ENCODE data around the gene IFT43.
A peak's percentile ranks its signal among the peaks of the same experiment; 100 is the strongest.

The IFT43 gene

DNA sequence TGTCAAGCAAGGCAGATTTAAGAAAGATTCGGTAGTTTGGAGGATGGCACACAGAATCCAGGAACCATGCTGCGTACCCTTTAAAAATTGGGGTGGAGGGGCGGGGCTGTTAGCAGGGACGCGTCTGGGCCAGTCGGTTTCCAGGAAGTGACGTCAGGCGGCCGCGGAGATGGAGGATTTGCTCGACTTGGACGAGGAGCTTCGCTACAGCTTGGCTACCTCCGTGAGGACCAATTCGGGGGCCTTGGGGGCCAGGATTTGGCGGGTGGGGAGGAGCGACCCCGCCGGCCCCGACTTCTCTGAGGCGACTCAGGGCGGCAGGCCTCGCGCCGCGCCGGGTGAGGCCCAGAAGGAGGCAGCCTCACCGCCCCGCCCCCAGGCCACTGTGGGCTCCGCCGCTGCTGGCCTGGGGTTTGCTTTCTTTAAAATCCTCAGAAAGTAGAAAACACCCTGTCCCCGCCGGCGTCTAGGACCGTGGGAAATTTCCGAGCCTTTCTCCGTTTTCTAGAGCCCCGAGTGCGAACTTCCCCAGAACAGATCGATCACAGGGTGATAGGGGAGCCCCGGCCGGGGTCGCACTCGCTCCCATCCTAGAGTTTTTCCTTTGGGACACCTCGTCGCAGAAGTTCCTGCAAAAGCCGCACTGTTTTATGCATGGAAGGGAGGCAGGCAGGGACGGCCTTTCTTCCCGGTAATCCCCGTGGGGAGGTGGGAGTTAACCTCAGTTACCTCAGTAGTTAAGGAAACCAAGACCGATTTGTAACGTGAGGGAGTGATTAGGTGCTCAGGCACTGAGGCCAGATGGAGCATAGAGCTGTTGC is at the start of gene IFT43:
IFT43 (plus strand) TSS at position 146 of the 821 bp plus-strand sequence; CDS start at position 170, 24 bp downstream.
- DNase-seq, result peak; percentile 55

GRCh38 chr14:75939200-75939599 is 46.4 kb upstream of the IFT43 start:
- no peak for DNase-seq

DNA sequence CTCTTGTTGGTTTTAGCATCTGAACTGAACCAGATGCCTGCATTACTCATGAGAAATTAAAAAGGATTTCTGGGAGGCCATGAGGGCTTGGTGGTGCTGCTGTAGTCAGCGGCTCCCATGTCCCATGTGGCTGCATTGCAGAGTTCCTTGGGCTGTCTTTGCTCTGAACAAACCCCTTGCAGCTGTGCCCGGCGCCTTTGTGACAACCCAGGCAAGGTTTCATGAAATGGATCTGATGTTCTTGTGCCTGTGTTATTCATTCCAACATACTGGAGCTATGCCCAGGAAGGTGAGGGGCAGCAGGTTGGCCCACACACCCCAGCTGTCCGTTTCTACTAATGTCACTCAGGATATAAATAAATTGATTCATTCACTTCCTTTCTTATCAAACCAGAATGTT is 44.5 kb upstream of the IFT43 start:
- DNase-seq, result no peak

DNA sequence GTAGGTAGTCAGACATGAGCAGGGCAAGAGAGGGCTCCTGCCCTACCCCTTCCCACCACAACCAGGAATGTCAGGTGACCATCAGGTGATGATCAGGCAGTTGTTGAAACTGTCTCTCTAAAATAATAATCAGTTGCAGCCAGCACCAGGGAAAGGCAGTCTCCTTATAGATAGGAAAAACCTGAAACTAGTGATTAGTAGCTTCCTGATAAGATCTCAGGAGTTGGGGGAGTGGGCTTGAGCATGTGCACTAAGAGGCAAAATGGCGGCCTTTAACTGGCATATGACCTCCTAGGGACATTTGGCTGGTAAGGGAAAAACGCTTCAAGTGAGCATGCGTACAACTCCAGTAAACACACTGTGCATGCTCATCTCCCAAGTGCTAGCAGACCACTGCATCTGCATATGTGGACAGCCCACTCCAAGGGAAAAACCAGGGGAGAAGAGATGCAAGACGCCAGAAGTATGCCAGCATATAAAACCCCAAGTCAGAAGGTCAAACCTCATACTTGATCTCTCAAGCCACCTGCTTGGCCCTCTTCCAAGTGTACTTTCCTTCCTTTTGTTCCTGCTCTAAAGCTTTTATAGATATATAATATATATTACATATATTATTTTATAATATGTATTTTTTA is 40.8 kb upstream of the IFT43 start:
- DNase-seq, result no peak

- DNase-seq, result peak; percentile 3
These were observed 38.8 kb upstream of the IFT43 start for GRCh38 chr14:75946785-75947184.

DNA sequence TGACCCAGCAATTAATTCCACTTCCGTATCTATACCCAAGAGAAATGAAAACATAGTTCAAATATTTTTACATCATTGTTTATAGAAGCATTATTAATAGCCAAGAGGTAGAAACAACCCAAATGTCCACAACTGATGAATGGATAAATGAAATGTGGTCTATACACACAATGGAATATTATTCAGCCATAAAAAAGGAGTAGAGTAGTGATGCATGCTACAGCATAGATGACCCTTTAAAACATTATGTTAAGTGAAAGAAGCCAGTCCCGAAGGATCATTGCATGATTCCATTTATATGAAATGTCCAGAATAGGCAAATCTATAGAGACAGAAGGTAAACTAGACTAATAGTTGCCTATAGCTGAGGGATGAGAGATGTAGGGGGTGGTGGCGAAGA is 33.1 kb upstream of the IFT43 start:
- DNase-seq, result no peak

DNA sequence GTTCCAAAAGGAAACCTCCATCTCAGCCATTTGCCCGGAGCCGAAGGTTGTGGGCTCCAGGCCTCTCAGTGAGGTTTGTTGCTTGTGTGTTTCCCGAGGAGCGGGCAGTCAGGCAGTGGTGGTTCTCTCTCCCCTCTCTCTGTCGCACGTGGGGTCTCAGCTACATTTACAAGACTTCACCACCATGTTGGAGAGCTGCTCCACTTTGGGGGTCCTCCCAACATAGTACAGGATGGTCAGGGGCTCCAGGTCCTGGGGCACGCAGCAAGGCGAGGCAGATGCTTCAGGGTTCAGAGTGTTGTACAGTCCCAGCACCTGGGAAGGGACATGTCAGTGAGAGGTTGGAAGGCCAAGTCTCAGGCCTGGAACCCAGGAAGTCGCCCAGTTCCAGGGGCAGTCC is 26.5 kb upstream of the IFT43 start:
- DNase-seq, result no peak

DNA sequence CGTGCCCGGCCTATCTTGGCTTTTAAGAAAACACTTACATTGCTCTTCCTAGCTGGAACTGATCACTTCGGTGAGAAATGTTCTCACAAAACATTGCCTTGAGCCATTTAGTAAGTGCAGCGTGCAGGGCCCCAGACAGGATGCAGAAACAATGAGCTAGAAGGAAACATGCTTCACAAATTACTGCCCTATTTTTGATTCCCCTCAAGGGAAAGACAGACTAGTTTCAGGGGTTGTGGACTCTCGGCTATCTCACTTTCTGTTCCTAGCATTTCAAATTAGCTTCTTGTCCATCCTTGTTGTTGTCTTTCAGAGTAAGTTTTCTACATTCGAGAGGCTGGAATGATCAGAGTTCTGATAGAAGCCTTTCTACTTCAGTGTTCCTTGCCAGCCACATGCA is 25.3 kb upstream of the IFT43 start:
- DNase-seq, result no peak

DNA sequence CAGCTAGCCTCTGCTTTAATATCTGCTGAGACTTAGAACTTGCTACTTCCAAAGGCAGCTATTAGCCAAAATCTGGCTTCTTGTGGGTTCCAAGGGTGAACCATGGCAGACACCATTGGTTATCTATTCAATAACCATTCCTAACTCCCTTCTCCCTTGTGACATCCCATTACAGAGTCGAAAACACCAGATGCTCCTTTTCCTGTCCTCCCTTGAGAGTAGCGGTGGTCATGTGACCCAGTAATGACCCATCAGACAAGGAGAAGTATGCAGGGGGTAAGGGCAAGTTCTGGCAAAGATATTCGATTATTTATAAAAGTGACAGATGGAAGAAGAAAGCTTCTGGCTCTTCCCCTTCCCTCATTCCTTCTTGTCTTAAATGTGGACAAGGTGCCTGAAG is 23.9 kb upstream of the IFT43 start:
- DNase-seq, result no peak

GRCh38 chr14:75967866-75968265 is 17.7 kb upstream of the IFT43 start:
- no peak for DNase-seq

DNA sequence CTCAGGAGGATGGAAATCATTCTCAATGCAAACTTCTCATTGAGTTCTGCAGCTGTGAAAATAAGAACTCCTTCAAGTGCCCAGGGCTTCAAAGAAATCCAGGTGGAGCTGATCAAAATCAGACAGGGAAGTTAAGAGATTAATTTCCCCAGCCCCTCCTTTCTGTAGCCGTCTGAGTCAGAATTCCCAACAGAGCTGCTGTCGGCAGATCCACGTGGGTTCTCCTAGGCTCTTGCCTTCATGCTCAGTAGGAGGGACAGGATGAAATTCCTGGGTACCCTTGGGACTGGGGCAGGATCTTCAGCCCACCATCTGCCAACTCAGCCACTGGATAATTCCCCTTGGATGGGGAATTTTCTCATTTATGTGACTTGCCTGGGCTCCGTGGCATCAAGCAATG is 17.1 kb upstream of the IFT43 start:
- DNase-seq, result no peak

GRCh38 chr14:75969126-75969525 is 16.4 kb upstream of the IFT43 start:
- no peak for DNase-seq

DNA sequence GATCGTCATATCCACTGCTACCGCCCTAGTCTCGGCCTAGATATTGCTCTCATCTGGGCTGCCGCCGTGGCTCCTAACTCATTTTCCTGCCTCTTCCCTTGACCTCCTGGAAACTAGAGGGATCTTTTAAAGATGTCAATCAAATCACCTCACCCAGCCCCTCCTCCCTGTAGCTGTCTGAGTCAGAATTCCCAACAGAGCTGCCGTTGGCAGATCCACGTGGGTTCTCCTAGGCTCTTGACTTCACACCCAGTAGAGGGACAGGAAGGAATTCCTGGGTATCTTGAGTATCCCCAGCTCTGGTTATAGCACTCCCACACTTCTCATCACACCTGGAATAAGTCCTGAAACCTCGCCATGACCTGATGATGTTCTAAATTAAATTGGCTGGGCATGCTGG is 15.7 kb upstream of the IFT43 start:
- no peak for DNase-seq

DNA sequence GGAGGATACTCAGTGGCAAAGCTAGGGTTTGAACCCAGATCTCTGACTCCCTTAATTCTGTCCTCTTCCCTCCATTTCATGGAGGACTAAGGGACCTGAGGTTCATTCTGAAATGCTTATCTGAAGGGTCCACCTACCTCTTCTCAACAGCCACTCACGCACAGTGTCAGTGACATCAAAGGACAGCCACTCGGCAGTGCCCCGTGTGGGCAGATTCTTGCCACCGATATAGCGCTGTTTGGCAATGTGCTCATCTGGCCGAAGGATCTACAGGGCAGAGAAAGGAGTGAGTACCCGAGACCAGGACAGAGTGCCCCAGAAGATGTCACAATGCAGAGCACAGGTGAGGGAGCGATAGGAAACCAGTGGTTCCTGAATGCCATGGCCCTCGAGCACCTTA is 14.6 kb upstream of the IFT43 start:
- no peak for DNase-seq

DNA sequence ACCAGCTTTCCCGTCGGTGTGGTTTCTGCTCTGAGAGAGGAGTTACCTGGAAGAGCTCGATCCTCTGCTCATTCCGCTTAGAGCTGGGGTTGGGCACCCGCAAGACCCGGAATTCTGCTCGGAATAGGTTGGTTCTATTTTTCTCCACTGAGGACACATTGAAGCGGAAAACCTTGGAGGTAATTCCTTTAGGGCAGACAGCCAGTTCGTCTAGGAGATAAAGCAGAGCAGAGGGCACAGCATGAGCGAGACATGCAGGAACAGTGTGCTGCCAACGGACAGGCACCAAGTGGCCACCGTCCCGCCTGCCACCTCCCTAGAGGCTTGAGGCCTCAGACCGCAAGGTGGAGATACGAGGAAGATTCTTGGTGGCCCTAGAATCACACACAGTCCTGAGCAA is 14.1 kb upstream of the IFT43 start:
- no peak for DNase-seq

DNA sequence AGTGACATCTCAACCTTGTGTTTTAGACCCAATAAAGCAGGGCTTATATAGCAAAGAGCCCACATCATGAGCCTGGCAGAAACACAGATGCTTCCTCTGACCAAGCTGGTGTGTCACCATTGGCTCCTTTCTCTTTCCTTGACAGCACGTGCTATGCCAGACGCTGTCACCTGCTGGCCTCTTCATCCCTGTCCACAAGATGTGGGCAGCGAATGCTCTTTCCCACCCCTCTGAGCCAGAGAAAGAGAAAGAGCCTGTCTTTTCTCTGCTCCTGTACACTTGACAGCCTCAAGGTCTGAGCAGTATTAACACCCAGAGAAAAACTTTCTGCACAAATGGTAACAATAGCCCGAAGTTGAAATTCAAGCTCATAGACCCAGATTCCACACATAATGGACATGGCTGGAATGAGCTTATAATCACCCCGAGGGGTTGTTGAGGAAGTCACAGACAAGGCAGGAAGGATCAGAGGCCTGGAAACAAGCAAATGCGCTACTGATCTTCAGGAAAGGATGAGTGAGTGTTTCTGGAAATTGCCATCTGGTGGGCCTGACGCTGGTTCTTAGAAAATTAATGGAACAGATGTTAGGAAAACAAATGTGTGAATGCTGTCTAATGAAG is 12.7 kb upstream of the IFT43 start:
- peak; percentile 45 for DNase-seq

DNA sequence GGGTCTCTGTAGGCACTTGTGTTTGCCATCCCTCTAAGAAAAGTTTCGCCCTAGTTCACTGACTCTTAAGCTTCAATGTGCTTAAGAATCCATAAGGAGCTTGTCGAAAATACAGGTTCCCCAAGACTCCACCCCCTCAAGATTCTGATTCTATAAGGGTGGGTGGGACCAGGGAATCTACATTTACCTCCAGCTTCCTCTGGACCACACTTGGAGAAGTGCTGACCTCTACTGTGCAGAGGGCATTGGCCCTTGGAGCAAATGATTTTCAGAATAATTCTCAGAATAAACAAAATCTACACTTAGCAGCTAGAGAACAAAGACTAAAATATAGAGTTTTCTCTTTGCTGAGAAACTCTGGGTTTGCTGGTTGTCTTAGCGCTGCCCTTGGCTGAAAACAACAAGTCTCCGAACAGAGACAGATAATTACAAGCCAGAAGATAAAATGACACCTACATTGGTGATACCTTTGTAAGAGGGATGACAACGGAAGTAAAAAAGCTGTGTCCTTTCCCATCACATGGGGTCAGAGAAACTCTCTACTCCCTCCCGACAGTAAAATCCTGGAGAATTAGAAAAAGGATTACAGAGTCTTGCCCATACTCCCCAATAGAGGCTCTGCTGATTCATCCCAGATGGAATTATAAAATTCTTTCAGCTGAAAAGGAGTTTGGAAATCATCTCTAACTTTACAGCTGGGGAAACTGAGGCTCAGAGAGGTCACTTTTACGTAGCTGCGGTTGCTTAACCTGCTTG is 8.6 kb upstream of the IFT43 start:
- no peak for DNase-seq

GRCh38 chr14:75977582-75977943 is 8.0 kb upstream of the IFT43 start:
- no peak for DNase-seq

DNA sequence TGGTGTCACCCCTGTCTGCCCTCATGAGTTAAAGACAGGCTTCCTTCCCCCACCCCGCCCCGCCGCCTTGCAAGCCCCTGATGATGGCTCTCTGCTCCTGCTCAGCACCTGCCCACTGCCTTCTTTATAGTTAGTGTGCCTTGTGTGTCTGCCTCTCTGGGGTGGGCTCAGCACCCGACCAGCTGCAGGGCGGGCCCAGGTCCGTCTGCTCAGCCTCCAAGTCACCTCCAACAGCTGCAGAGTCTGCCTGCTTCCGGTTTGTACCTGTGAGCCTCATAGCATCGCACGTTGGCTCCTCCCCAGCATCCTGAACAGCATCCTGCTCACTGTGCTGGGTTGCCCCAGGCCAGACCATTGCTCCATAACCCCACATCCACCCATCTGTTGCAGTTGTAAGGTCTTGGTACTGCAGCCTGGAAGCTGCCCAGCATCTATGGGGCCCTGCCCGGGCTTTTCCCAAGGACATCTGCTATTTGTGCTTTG is 7.3 kb upstream of the IFT43 start:
- DNase-seq, result no peak

DNA sequence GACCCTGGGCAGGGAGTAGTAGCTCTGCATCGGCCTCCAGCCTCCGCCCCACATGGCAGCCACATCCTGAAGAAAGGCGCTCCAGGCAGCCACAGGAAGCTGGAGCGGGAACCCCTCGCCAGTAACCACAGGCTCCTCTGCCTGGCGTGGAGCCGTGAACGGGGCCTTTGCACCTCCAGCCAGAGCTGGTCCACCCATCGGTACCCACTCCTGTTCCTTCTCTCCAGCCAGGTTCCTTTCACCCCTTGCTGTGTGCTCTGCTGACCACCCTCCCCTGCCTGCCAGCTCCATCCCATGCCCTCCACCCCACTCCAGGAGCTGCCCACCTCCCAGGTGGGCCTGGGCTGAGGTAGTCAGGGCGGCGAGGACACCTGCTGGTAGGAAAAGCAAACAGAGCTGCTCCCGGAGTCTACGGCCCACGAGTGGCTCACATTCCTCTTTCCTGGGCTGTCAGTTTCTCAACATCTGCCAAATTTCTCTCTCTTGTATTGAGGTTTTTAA is 6.4 kb upstream of the IFT43 start:
- DNase-seq, result peak; percentile 15

- DNase-seq, result no peak
These were observed 5.7 kb upstream of the IFT43 start for GRCh38 chr14:75979648-75980565.

DNA sequence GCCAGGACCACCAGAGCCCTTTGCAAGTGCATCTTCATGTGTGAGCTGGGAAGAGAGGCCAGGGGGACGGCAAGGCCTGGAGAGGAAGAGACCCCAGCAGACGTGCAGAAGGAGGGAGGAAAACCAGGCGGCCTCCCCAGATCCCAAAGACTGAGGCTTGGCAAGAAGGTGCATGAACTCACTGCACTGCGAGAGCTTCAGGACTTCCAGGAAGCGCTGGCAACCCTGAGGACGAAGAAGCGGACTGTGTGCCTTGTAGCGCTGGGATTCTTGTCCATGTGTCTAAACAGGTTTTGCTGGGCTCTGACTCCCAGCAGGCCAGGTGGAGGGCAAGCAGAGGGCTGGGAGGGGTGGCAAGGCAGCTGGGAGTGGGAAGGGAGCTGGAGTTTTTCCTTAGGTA is 4.7 kb upstream of the IFT43 start:
- no peak for DNase-seq
